Kidney (tissue), 14 donors: Measurements from ENCODE around the gene PCARE. TPM values are rescaled to one million over a fixed set of nuclear protein-coding genes. Genes with fewer than 3 reads are reported as not detected.

Experiments
- DNase-seq, 5 donors: peaks; one replicate each; pipeline ENCODE4 v3.0.0-alpha.2; 2013 to 2020
- FAIRE-seq: peaks from 2 replicates; lab custom pipeline; 2012; peaks lifted over from hg19 to GRCh38; lab: Jason Lieb, UNC
- H3K27ac ChIP-seq, 2 donors: one replicate each; pipeline ENCODE4 v1.7.0; 2013; ENCODE audit warnings: low read depth in 2 of 2, low read length in 2 of 2, inconsistent platforms in 1 of 2
- H3K27me3 ChIP-seq: one replicate; pipeline ENCODE4 v1.7.1; 2013; ENCODE audit warnings: low read length, inconsistent platforms; ENCODE audit not compliant: control insufficient read depth, insufficient read depth
- H3K36me3 ChIP-seq, 3 donors: one replicate each; pipeline versions ENCODE4 v1.7.0 to v1.7.1; 2013; ENCODE audit warnings: low read length in 3 of 3, control low read depth in 1 of 3, inconsistent platforms in 1 of 3; ENCODE audit not compliant: insufficient read depth in 3 of 3, control insufficient read depth in 2 of 3
- H3K4me1 ChIP-seq, 3 donors: one replicate each; pipeline versions ENCODE4 v1.7.0 to v1.7.1; 2013; ENCODE audit warnings: low read length in 3 of 3, inconsistent platforms in 1 of 3, low read depth in 1 of 3; ENCODE audit not compliant: control insufficient read depth in 2 of 3, insufficient read depth in 2 of 3
- H3K4me3 ChIP-seq, 3 donors: one replicate each; pipeline versions ENCODE4 v1.7.0 to v1.8.1; 2013; ENCODE audit warnings: low read length in 3 of 3, control low read depth in 1 of 3, inconsistent platforms in 1 of 3
- H3K9ac ChIP-seq, 3 donors: one replicate each; pipeline versions ENCODE4 v1.7.0 to v1.7.1; 2013; ENCODE audit warnings: low read length in 3 of 3, control low read depth in 1 of 3, inconsistent platforms in 1 of 3
- H3K9me3 ChIP-seq, 3 donors: one replicate each; pipeline versions ENCODE4 v1.7.0 to v1.7.1; 2013; ENCODE audit warnings: low read length in 3 of 3, control low read depth in 1 of 3, inconsistent platforms in 1 of 3; ENCODE audit not compliant: control insufficient read depth in 2 of 3, insufficient read depth in 1 of 3
- intact Hi-C: fragments of 100-400 bp; cut with DNase I; formaldehyde crosslinking; loops from one replicate; pipeline ENCODE4 v1.11.1; 2022
- polyA plus RNA-seq: library from polyadenylated mRNA; stranded (reverse); fragments of 350-450 nt; fragmentation: Illumina TruSeq; extraction: RNeasy Lipid Tissue Mini Kit (QIAGEN cat#74804); gene quantifications from one replicate; pipeline ENCODE4 v1.2.3, GENCODE V29; 2014; ENCODE audit warnings: low read depth, low replicate concordance; ENCODE audit not compliant: insufficient read depth
- total RNA-seq: library from RNA; stranded (reverse); fragmentation: NEBNext Ultra II Directional; extraction: Animal tissue kit (Norgen Biotek cat#: 25700); gene quantifications from one replicate; pipeline ENCODE4 v1.2.1, GENCODE V29; 2021
- TF ChIP-seq, protein P1 (sequence below): IDR thresholded peaks from 3 replicates; pipeline ENCODE4 v1.5.1; 2012; ENCODE audit warnings: mild to moderate bottlenecking, moderate library complexity, borderline replicate concordance; ENCODE audit not compliant: insufficient read depth; ENCODE audit errors: extremely low read depth
- donor health status: control.
- donor health status: control.
- donor health status: control.
- donor health status: control.
- donor health status: control.
- donor health status: DM: yes; HTN: yes; CAD: no.
- donor health status: Normal renal cell carcinoma (clear cell type).

Gene PCARE
- total and polyA plus RNA-seq, 2 donors from 2014 or later, result 1.3 TPM; not detected in 1

DNA sequence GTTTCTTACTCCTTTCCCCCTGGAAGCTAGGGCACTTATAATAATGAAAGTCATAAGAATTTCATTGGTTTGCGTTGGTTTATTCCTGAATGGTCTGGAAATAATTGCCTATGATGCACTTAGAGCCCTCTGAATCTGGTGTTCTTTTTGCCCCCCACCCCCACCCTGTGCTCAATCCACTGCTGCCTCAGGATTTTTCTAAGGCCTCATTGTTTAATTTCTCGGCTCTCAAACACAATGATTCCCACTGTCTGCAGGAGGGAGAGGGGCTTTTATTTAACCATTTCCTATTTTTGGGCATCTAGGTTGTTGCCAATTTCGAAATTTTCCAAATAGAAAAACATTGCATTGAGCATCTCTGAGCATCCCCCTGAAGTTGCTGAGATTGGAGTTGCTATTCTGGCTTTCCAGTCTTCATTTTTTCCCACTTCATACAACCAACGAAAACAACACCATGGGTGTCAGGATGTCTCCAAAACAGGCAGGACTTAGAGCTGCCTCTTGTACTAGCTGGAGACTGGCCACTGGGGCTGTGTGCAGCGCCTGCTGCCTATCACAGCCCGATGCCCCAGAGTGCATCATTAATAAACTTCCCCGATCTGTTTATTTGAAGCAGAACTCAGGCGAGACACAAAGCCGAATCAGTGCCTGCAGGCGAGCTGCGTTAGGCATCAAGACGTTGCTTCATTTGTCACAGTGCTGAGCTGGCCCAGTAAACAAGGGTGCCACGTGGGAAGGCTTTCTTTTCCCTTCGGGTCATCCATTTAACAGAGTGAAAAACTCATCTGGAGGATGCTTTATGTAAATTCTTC lies 1.8 kb upstream of the PCARE start:
- intact Hi-C loops, result no loop called here
- Histone ChIP-seq H3K9ac (no peak overlapping the region), H3K36me3 (no peaks in the 10 kb centered on the region), H3K9me3 (peaks cover 0 to 18% (median 0%) of the 10 kb centered on the region in 3 donors), H3K27me3 (no peaks in the 10 kb centered on the region), H3K27ac (no peak overlapping the region), H3K4me3 (no peak overlapping the region), H3K4me1 (no peaks in the 10 kb centered on the region)
- TF ChIP-seq, protein P1, sequence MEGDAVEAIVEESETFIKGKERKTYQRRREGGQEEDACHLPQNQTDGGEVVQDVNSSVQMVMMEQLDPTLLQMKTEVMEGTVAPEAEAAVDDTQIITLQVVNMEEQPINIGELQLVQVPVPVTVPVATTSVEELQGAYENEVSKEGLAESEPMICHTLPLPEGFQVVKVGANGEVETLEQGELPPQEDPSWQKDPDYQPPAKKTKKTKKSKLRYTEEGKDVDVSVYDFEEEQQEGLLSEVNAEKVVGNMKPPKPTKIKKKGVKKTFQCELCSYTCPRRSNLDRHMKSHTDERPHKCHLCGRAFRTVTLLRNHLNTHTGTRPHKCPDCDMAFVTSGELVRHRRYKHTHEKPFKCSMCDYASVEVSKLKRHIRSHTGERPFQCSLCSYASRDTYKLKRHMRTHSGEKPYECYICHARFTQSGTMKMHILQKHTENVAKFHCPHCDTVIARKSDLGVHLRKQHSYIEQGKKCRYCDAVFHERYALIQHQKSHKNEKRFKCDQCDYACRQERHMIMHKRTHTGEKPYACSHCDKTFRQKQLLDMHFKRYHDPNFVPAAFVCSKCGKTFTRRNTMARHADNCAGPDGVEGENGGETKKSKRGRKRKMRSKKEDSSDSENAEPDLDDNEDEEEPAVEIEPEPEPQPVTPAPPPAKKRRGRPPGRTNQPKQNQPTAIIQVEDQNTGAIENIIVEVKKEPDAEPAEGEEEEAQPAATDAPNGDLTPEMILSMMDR, result no peak
- DNase-seq, result no peak
- no peak for FAIRE-seq

DNA sequence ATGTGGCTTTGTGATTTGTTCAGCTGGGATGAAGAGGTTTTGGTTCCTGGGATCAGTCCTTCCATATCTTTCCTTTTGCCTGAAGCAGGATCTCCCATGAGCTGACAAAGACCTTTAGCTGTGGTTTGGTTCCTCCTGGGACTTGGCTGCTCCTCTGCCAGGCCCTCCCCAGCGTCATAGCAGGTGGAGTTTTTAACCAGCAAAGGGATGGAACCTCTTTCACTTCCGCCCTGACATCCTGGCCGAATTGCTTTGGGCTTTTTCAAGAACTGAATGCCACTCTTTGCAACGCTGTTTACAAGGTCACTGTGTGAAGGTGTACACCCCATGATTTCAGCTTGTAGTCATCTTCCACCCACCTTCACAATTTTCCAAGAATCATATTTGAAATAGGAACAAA lies 390 bp downstream of the PCARE start:
- intact Hi-C loops, result no loop called here
- Histone ChIP-seq H3K4me3 (no peak overlapping the region), H3K27ac (no peak overlapping the region), H3K9me3 (peaks cover 0 to under 1% (median 0%) of the 10 kb centered on the region in 3 donors), H3K27me3 (no peaks in the 10 kb centered on the region), H3K36me3 (no peaks in the 10 kb centered on the region), H3K9ac (no peak overlapping the region), H3K4me1 (no peaks in the 10 kb centered on the region)
- TF ChIP-seq, protein P1, result no peak
- no peak for DNase-seq
- FAIRE-seq, result no peak

DNA sequence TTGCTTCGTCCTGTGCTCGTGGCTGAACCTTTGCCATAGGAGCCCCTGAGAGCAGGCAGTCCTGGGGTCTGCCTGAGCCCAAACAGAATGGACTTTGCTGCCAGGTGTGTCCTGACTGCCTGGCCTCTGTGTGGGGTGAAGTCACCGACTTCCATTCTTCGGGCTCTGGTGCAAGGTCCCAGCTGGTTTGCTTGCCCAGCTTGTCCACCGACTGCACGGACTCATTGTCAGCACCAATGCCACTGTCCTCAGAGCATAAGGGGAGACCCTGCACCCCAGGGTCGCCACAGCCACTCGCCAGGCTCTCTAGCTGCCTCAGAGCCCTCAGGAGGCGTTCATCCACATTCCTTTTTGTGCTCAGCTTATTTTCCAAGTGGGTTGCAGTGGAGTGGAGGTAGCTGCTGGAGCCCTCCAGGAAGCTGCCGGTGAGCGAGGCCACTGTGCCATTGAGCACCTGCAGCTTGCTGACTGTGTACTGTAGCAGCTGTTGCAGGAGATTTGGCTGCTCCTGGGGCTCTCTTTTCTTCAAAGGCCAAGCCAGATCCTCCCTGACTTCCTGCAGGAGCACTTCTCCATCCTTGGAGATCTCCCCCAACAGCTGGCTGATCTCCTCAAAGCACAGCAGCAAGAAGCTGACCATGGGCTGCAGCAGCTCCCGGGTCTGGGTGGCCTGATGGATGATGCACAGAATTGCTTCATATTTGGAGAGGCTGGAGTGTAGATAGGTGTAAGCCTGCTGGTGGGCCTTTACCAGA lies 1.2 kb downstream of the PCARE start:
- Histone ChIP-seq H3K9ac (no peak overlapping the region), H3K4me1 (no peaks in the 10 kb centered on the region), H3K4me3 (no peak overlapping the region), H3K27me3 (no peaks in the 10 kb centered on the region), H3K36me3 (no peaks in the 10 kb centered on the region), H3K27ac (no peak overlapping the region), H3K9me3 (no peaks in the 10 kb centered on the region)
- DNase-seq (no peak), FAIRE-seq (no peak)
- TF ChIP-seq, protein P1, result no peak
- intact Hi-C loops, result no loop called here
